ENCODE results near the gene PLCE1.
"Not testable (repeated sequence)": the region's sequence is repeated elsewhere in the genome, so short reads cannot be mapped to it uniquely, and the experiment has no call there.

Gene PLCE1

GRCh38 chr10:93993782-93994437 is at the start of gene PLCE1:
Gene PLCE1 (plus strand): TSS chr10:93993931. CDS start chr10:94031047, 37,116 bp downstream.
- Mint-ChIP-seq H3K9me3 (peaks cover 3 to 4% of the 10 kb centered on the region in 2 donors), H3K27ac (no peak within 1 kb of the TSS), H3K27me3 (peaks cover 48 to 70% of the 10 kb centered on the region in 2 donors), H3K36me3 (no peaks in the 10 kb centered on the region), H3K4me1 (peaks cover 0 to 7% of the 10 kb centered on the region in 2 donors), H3K4me3 (peak within 1 kb of the TSS in 1 of 2 donors; percentile 49)
- DNase-seq (no peak), ATAC-seq (replicated peaks) (peak; percentile 57 to 65)

- no peak for ATAC-seq (replicated peaks)
- Mint-ChIP-seq H3K9me3 (no peaks in the 10 kb centered on the region), H3K36me3 (no peaks in the 10 kb centered on the region), H3K27ac (no peak overlapping the region), H3K4me3 (no peak overlapping the region), H3K27me3 (peaks cover 11 to 13% of the 10 kb centered on the region in 2 donors), H3K4me1 (no peaks in the 10 kb centered on the region)
- DNase-seq: no peak
Measured at GRCh38 chr10:93945819-93946218, 47.9 kb upstream of the PLCE1 start.

GRCh38 chr10:93947055-93947454 is 46.7 kb upstream of the PLCE1 start:
- Mint-ChIP-seq H3K9me3 (no peaks in the 10 kb centered on the region), H3K4me1 (no peaks in the 10 kb centered on the region), H3K4me3 (no peak overlapping the region), H3K36me3 (no peaks in the 10 kb centered on the region), H3K27ac (no peak overlapping the region), H3K27me3 (peaks cover 8% of the 10 kb centered on the region in 2 donors)
- ATAC-seq (replicated peaks) (peak in 1 of 2 donors; percentile 7), DNase-seq (no peak)

- no peak for ATAC-seq (replicated peaks)
- Mint-ChIP-seq H3K4me3 (no peak overlapping the region), H3K4me1 (no peaks in the 10 kb centered on the region), H3K36me3 (no peaks in the 10 kb centered on the region), H3K27me3 (peaks cover 8% of the 10 kb centered on the region in 2 donors), H3K9me3 (no peaks in the 10 kb centered on the region), H3K27ac (no peak overlapping the region)
- DNase-seq: no peak
Measured at GRCh38 chr10:93947524-93947923, 46.2 kb upstream of the PLCE1 start.

GRCh38 chr10:93951905-93952304 is 41.8 kb upstream of the PLCE1 start:
- H3K4me3 Mint-ChIP-seq: no peak overlapping the region
- H3K36me3 Mint-ChIP-seq: no peaks in the 10 kb centered on the region
- DNase-seq (no peak), ATAC-seq (replicated peaks) (no peak)
- H3K27ac Mint-ChIP-seq: no peak overlapping the region
- no peaks in the 10 kb centered on the region for H3K9me3 Mint-ChIP-seq
- peaks cover 4% of the 10 kb centered on the region in 2 donors for H3K27me3 Mint-ChIP-seq
- H3K4me1 Mint-ChIP-seq: no peaks in the 10 kb centered on the region

- ATAC-seq (replicated peaks) (no peak), DNase-seq (no peak)
- Mint-ChIP-seq H3K27me3 (peaks cover 0 to 4% of the 10 kb centered on the region in 2 donors), H3K36me3 (no peaks in the 10 kb centered on the region), H3K4me3 (no peak overlapping the region), H3K27ac (no peak overlapping the region), H3K9me3 (no peaks in the 10 kb centered on the region), H3K4me1 (no peaks in the 10 kb centered on the region)
Measured at GRCh38 chr10:93954299-93954698, 39.4 kb upstream of the PLCE1 start.

GRCh38 chr10:93954726-93955363 is 38.9 kb upstream of the PLCE1 start:
- Mint-ChIP-seq H3K27me3 (peaks cover 0 to 4% of the 10 kb centered on the region in 2 donors), H3K4me3 (no peak overlapping the region), H3K4me1 (no peaks in the 10 kb centered on the region), H3K27ac (no peak overlapping the region), H3K36me3 (no peaks in the 10 kb centered on the region), H3K9me3 (no peaks in the 10 kb centered on the region)
- ATAC-seq (replicated peaks) (no peak), DNase-seq (no peak)

GRCh38 chr10:93958834-93959233 is 34.9 kb upstream of the PLCE1 start:
- no peaks in the 10 kb centered on the region for H3K4me1 Mint-ChIP-seq
- peaks cover 0 to 4% of the 10 kb centered on the region in 2 donors for H3K27me3 Mint-ChIP-seq
- DNase-seq (no peak), ATAC-seq (replicated peaks) (no peak)
- no peaks in the 10 kb centered on the region for H3K9me3 Mint-ChIP-seq
- no peaks in the 10 kb centered on the region for H3K36me3 Mint-ChIP-seq
- H3K27ac Mint-ChIP-seq: no peak overlapping the region
- H3K4me3 Mint-ChIP-seq: no peak overlapping the region

- DNase-seq; ATAC-seq (replicated peaks); H3K4me3 Mint-ChIP-seq; H3K27ac Mint-ChIP-seq; H3K4me1 Mint-ChIP-seq; H3K27me3 Mint-ChIP-seq; H3K36me3 Mint-ChIP-seq; H3K9me3 Mint-ChIP-seq: not testable (repeated sequence)
Measured at GRCh38 chr10:93960988-93961387, 32.7 kb upstream of the PLCE1 start.

GRCh38 chr10:93962973-93963372 is 30.8 kb upstream of the PLCE1 start:
- Mint-ChIP-seq H3K27ac (no peak overlapping the region), H3K4me3 (no peak overlapping the region), H3K4me1 (no peaks in the 10 kb centered on the region), H3K36me3 (no peaks in the 10 kb centered on the region), H3K27me3 (peaks cover 0 to 4% of the 10 kb centered on the region in 2 donors), H3K9me3 (no peaks in the 10 kb centered on the region)
- ATAC-seq (replicated peaks): no peak
- DNase-seq: no peak

- Mint-ChIP-seq H3K9me3 (no peaks in the 10 kb centered on the region), H3K36me3 (no peaks in the 10 kb centered on the region), H3K27me3 (peaks cover 0 to 4% of the 10 kb centered on the region in 2 donors), H3K27ac (no peak overlapping the region), H3K4me1 (no peaks in the 10 kb centered on the region), H3K4me3 (no peak overlapping the region)
- DNase-seq: no peak
- no peak for ATAC-seq (replicated peaks)
Measured at GRCh38 chr10:93963434-93963833, 30.3 kb upstream of the PLCE1 start.

- Mint-ChIP-seq H3K4me3 (no peak overlapping the region), H3K36me3 (no peaks in the 10 kb centered on the region), H3K4me1 (no peaks in the 10 kb centered on the region), H3K9me3 (no peaks in the 10 kb centered on the region), H3K27ac (no peak overlapping the region), H3K27me3 (no peaks in the 10 kb centered on the region)
- no peak for DNase-seq
- no peak for ATAC-seq (replicated peaks)
Measured at GRCh38 chr10:93965911-93966310, 27.8 kb upstream of the PLCE1 start.

- no peak overlapping the region for H3K27ac Mint-ChIP-seq
- no peaks in the 10 kb centered on the region for H3K27me3 Mint-ChIP-seq
- no peaks in the 10 kb centered on the region for H3K4me1 Mint-ChIP-seq
- no peak for DNase-seq
- no peaks in the 10 kb centered on the region for H3K9me3 Mint-ChIP-seq
- no peaks in the 10 kb centered on the region for H3K36me3 Mint-ChIP-seq
- H3K4me3 Mint-ChIP-seq: no peak overlapping the region
- ATAC-seq (replicated peaks): no peak
Measured at GRCh38 chr10:93967756-93968155, 26.0 kb upstream of the PLCE1 start.

GRCh38 chr10:93968540-93968945 is 25.2 kb upstream of the PLCE1 start:
- Mint-ChIP-seq H3K27ac (no peak overlapping the region), H3K4me3 (no peak overlapping the region), H3K27me3 (no peaks in the 10 kb centered on the region), H3K4me1 (no peaks in the 10 kb centered on the region), H3K9me3 (no peaks in the 10 kb centered on the region), H3K36me3 (no peaks in the 10 kb centered on the region)
- ATAC-seq (replicated peaks): no peak
- no peak for DNase-seq

- H3K27me3 Mint-ChIP-seq; H3K4me3 Mint-ChIP-seq; H3K9me3 Mint-ChIP-seq; H3K27ac Mint-ChIP-seq; H3K36me3 Mint-ChIP-seq; H3K4me1 Mint-ChIP-seq; ATAC-seq (replicated peaks); DNase-seq: not testable (repeated sequence)
Measured at GRCh38 chr10:93970433-93971010, 23.2 kb upstream of the PLCE1 start.

Data from stimulated activated naive B cell treated with anti-CD40 and anti-IgM and Interleukin-4, amounts not matched to agents 10 μg/mL and 1 μg/mL and 100 μg/mL, for 72 hours (primary cell).